ENCODE results near the gene HTT. TPM values are rescaled to one million over a fixed set of nuclear protein-coding genes. Genes with fewer than 3 reads are reported as not detected.

The HTT gene
- total RNA-seq, 1 donor from 2014 or later: 242 TPM

GRCh38 chr4:3198906-3199305 is 124.4 kb downstream of the HTT start:
- no peak for ATAC-seq (ENCODE audit: low read depth)
- H3K4me3 Mint-ChIP-seq: no peak overlapping the region
- CTCF ChIA-PET: interaction anchor here (1.3 kb wide), 1 partner anchor 13 kb away, joined by 3 read pairs; no protein-coding TSS in a partner anchor
- intact Hi-C loops (cut with micrococcal nuclease): no loop called here
- TF ChIP-seq CTCF (IDR thresholded peaks at IDR 0.05): no peak
- no peak overlapping the region for H3K27ac Mint-ChIP-seq
- DNase-seq: no peak
- POLR2A ChIA-PET: no interaction called here
- H3K27me3 Mint-ChIP-seq: no peaks in the 10 kb centered on the region
- peaks cover 91% of the 10 kb centered on the region for H3K36me3 Mint-ChIP-seq (ENCODE audit: low read depth)
- peaks cover 22% of the 10 kb centered on the region for H3K4me1 Mint-ChIP-seq
- no peaks in the 10 kb centered on the region for H3K9me3 Mint-ChIP-seq

- H3K27ac Mint-ChIP-seq: no peak overlapping the region
- intact Hi-C loops (cut with micrococcal nuclease): no loop called here
- no peak for DNase-seq
- H3K4me1 Mint-ChIP-seq: peaks cover 22% of the 10 kb centered on the region
- no peak overlapping the region for H3K4me3 Mint-ChIP-seq
- peaks cover 92% of the 10 kb centered on the region for H3K36me3 Mint-ChIP-seq (ENCODE audit: low read depth)
- H3K27me3 Mint-ChIP-seq: no peaks in the 10 kb centered on the region
- no peak for TF ChIP-seq CTCF (IDR thresholded peaks at IDR 0.05)
- POLR2A ChIA-PET: no interaction called here
- no peak for ATAC-seq (ENCODE audit: low read depth)
- CTCF ChIA-PET: interaction anchor here (1.3 kb wide), 1 partner anchor 12 kb away, joined by 3 read pairs; no protein-coding TSS in a partner anchor
- H3K9me3 Mint-ChIP-seq: no peaks in the 10 kb centered on the region
Observed at GRCh38 chr4:3199653-3200422, 125.4 kb downstream of the HTT start.

- Mint-ChIP-seq H3K27me3 (no peaks in the 10 kb centered on the region), H3K36me3 (ENCODE audit: low read depth) (peaks cover 85% of the 10 kb centered on the region), H3K27ac (no peak overlapping the region), H3K4me3 (no peak overlapping the region), H3K9me3 (no peaks in the 10 kb centered on the region), H3K4me1 (peaks cover 22% of the 10 kb centered on the region)
- POLR2A ChIA-PET: interaction anchor here (0.7 kb wide), 1 partner anchor 18 kb away, joined by 4 read pairs; no protein-coding TSS in a partner anchor
- CTCF ChIA-PET: no interaction called here
- TF ChIP-seq CTCF (IDR thresholded peaks at IDR 0.05): no peak
- no peak for ATAC-seq (ENCODE audit: low read depth)
- intact Hi-C loops (cut with micrococcal nuclease): no loop called here
- DNase-seq: no peak
Observed at GRCh38 chr4:3200423-3201090, 126.1 kb downstream of the HTT start.

GRCh38 chr4:3201718-3202702 is 127.5 kb downstream of the HTT start:
- Mint-ChIP-seq H3K4me1 (peaks cover 22% of the 10 kb centered on the region), H3K4me3 (no peak overlapping the region), H3K27ac (peak overlapping the region; percentile 57), H3K36me3 (ENCODE audit: low read depth) (peaks cover 80% of the 10 kb centered on the region), H3K27me3 (no peaks in the 10 kb centered on the region), H3K9me3 (no peaks in the 10 kb centered on the region)
- ChIA-PET CTCF (no interaction called here), POLR2A (no interaction called here)
- no peak for DNase-seq
- ATAC-seq (ENCODE audit: low read depth): peak; percentile 71
- no peak for TF ChIP-seq CTCF (IDR thresholded peaks at IDR 0.05)
- intact Hi-C loops (cut with micrococcal nuclease): no loop called here

Data from activated B cell treated with CpG ODN at 0.5 μM for 24 hours (primary cell).